ENCODE results near the gene EFHC1.
"Not testable (repeated sequence)": the region's sequence is repeated elsewhere in the genome, so short reads cannot be mapped to it uniquely, and the experiment has no call there.

EFHC1 gene

GRCh38 chr6:52419809-52420667, at the start of gene EFHC1:
EFHC1 (plus strand) TSS chr6:52420342; CDS start chr6:52420411, 69 bp downstream.
- in situ Hi-C loops (cut with MboI; ENCODE audit: low sequenced_read_pairs): loop anchor here (10.0 kb wide), 1 partner anchor 245 kb away; no protein-coding TSS in a partner anchor

- in situ Hi-C loops (cut with MboI; ENCODE audit: low sequenced_read_pairs): no loop called here
Measured at GRCh38 chr6:52371656-52372191, 48.4 kb upstream of the EFHC1 start.

GRCh38 chr6:52373151-52373690, 46.9 kb upstream of the EFHC1 start:
- in situ Hi-C loops (cut with MboI; ENCODE audit: low sequenced_read_pairs): no loop called here

- in situ Hi-C loops (cut with MboI; ENCODE audit: low sequenced_read_pairs): no loop called here
Measured at GRCh38 chr6:52374247-52374646, 45.9 kb upstream of the EFHC1 start.

GRCh38 chr6:52375780-52376556, 44.2 kb upstream of the EFHC1 start:
- in situ Hi-C loops (cut with MboI; ENCODE audit: low sequenced_read_pairs): no loop called here

- in situ Hi-C loops (cut with MboI; ENCODE audit: low sequenced_read_pairs): no loop called here
Measured at GRCh38 chr6:52376763-52377162, 43.4 kb upstream of the EFHC1 start.

GRCh38 chr6:52377538-52378221, 42.5 kb upstream of the EFHC1 start:
- in situ Hi-C loops (cut with MboI; ENCODE audit: low sequenced_read_pairs): no loop called here

- in situ Hi-C loops (cut with MboI; ENCODE audit: low sequenced_read_pairs): no loop called here
Measured at GRCh38 chr6:52381249-52381648, 38.9 kb upstream of the EFHC1 start.

GRCh38 chr6:52384145-52384766, 35.9 kb upstream of the EFHC1 start:
- in situ Hi-C loops (cut with MboI; ENCODE audit: low sequenced_read_pairs): no loop called here

- in situ Hi-C loops (cut with MboI; ENCODE audit: low sequenced_read_pairs): no loop called here
Measured at GRCh38 chr6:52385074-52385473, 35.1 kb upstream of the EFHC1 start.

GRCh38 chr6:52388119-52388518, 32.0 kb upstream of the EFHC1 start:
- in situ Hi-C loops (cut with MboI; ENCODE audit: low sequenced_read_pairs): not testable (repeated sequence)

GRCh38 chr6:52388790-52389189, 31.4 kb upstream of the EFHC1 start:
- in situ Hi-C loops (cut with MboI; ENCODE audit: low sequenced_read_pairs): no loop called here

- in situ Hi-C loops (cut with MboI; ENCODE audit: low sequenced_read_pairs): no loop called here
Measured at GRCh38 chr6:52389264-52389625, 30.9 kb upstream of the EFHC1 start.

- in situ Hi-C loops (cut with MboI; ENCODE audit: low sequenced_read_pairs): loop anchor here (10.0 kb wide), 1 partner anchor 95 kb away; no protein-coding TSS in a partner anchor
Measured at GRCh38 chr6:52389626-52390360, 30.3 kb upstream of the EFHC1 start.

- in situ Hi-C loops (cut with MboI; ENCODE audit: low sequenced_read_pairs): loop anchor here (10.0 kb wide), 1 partner anchor 96 kb away; no protein-coding TSS in a partner anchor
Measured at GRCh38 chr6:52390361-52390727, 29.8 kb upstream of the EFHC1 start.

- in situ Hi-C loops (cut with MboI; ENCODE audit: low sequenced_read_pairs): loop anchor here (10.0 kb wide), 1 partner anchor 97 kb away; no protein-coding TSS in a partner anchor
Measured at GRCh38 chr6:52391599-52391998, 28.5 kb upstream of the EFHC1 start.

- in situ Hi-C loops (cut with MboI; ENCODE audit: low sequenced_read_pairs): loop anchor here (10.0 kb wide), 1 partner anchor 98 kb away; no protein-coding TSS in a partner anchor
Measured at GRCh38 chr6:52392944-52393343, 27.2 kb upstream of the EFHC1 start.

- in situ Hi-C loops (cut with MboI; ENCODE audit: low sequenced_read_pairs): loop anchor here (10.0 kb wide), 1 partner anchor 99 kb away; no protein-coding TSS in a partner anchor
Measured at GRCh38 chr6:52393780-52394179, 26.4 kb upstream of the EFHC1 start.

- in situ Hi-C loops (cut with MboI; ENCODE audit: low sequenced_read_pairs): loop anchor here (10.0 kb wide), 1 partner anchor 99 kb away; no protein-coding TSS in a partner anchor
Measured at GRCh38 chr6:52394251-52394666, 25.9 kb upstream of the EFHC1 start.
